SH-SY5Y (cell line): ENCODE measurements around the gene NABP1.

Source experiments
- GATA2 ChIP-seq: IDR thresholded peaks from 2 replicates; pipeline ENCODE4 v1.6.1; 2011; ENCODE audit warnings: mild to moderate bottlenecking, low read depth, low read length
- GATA3 ChIP-seq: IDR thresholded peaks from 2 replicates; pipeline ENCODE4 v1.6.1; 2011; ENCODE audit warnings: low read depth, mild to moderate bottlenecking, low read length, moderate library complexity

DNA sequence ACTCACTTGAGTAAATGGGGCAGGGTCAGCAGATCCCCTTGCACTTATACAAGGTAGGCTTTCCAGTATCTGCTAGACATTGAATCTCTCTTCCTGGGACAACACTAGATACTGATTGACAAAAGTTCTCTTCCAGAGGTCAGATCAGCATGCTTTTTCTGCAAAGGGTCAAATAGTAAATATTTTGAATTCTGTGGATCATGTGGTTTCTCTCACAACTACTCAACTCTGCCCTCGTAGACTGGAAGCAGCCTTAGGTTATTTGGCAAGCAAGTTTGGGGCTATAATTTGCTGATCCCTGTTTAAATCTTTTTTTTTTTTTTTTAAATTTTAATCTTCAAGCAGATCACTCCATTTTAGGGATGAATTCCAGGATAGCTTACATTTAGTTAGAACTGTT lies 17.4 kb upstream of the NABP1 start:
- TF ChIP-seq GATA3 (no peak), GATA2 (no peak)
